Esophagus squamous epithelium (tissue), 5 donors: Measurements from ENCODE around the gene CGB3. TPM values are rescaled to one million over a fixed set of nuclear protein-coding genes. Genes with fewer than 3 reads are reported as not detected.
A peak's percentile ranks its signal among the peaks of the same experiment; 100 is the strongest.
"Not testable (repeated sequence)": the region's sequence is repeated elsewhere in the genome, so short reads cannot be mapped to it uniquely, and the experiment has no call there.

Experiments
- DNase-seq: peaks from one replicate; lab custom pipeline; 2025; lab: John Stamatoyannopoulos, UW
- H3K27ac ChIP-seq, 4 donors: fragments of 200-600 bp; sonication (generic); one replicate each; pipeline ENCODE4 v1.5.1; 2016 to 2019; ENCODE audit warnings: mild to moderate bottlenecking in 1 of 4
- H3K27me3 ChIP-seq, 4 donors: fragments of 200-600 bp; sonication (generic); 1 replicate in 3 of 4; 2 replicates in 1 of 4; pipeline versions ENCODE4 v1.5.1 to v1.6.0; 2017 to 2021; ENCODE audit warnings: antibody characterized with exemption in 1 of 4
- H3K36me3 ChIP-seq, 3 donors: fragments of 200-600 bp; sonication (generic); one replicate each; pipeline ENCODE4 v1.5.1; 2016 to 2019
- H3K4me1 ChIP-seq, 3 donors: fragments of 200-600 bp; sonication (generic); one replicate each; pipeline ENCODE4 v1.5.1; 2017 to 2019
- H3K4me3 ChIP-seq, 4 donors: fragments of 200-600 bp; sonication (generic); 1 replicate in 3 of 4; 2 replicates in 1 of 4; pipeline ENCODE4 v1.5.1; 2016 to 2019; ENCODE audit warnings: mild to moderate bottlenecking in 2 of 4, moderate library complexity in 1 of 4
- H3K9me3 ChIP-seq, 3 donors: fragments of 200-600 bp; sonication (generic); one replicate each; pipeline ENCODE4 v1.5.1; 2016 to 2019
- POLR2A ChIP-seq, 4 donors: fragments of 450-650 bp; IDR thresholded peaks; one replicate each; pipeline ENCODE4 v1.6.1; 2017; ENCODE audit warnings: antibody characterized with exemption in 4 of 4, mild to moderate bottlenecking in 4 of 4, moderate library complexity in 3 of 4
- WGBS, 2 donors: methylation state at CpG; one replicate each; pipeline ENCODE4 v1.1.5; 2018; 5-methylcytosine and 5-hydroxymethylcytosine counted together
- intact Hi-C: fragments of 100-400 bp; cut with DNase I; formaldehyde crosslinking; loops from one replicate; pipeline ENCODE4 v1.15.0; 2022
- total RNA-seq, 4 donors: library from RNA; depleted of rRNA; stranded (reverse); fragments of >200 nt; gene quantifications; one replicate each; pipeline ENCODE4 v1.1.0, GENCODE V29; 2016
- TF ChIP-seq, protein P1 (sequence below), 6 experiments: fragments of 450-650 bp in 4 of 6; fragments of 200-600 bp in 2 of 6; sonication (generic) in 2 of 6; IDR thresholded peaks; one replicate each; pipeline ENCODE4 v1.5.1; 2016 to 2019; ENCODE audit warnings: antibody characterized with exemption in 6 of 6, mild to moderate bottlenecking in 4 of 6, moderate library complexity in 4 of 6
- donor health status: DM: yes; HTN: yes; CAD: no.

The CGB3 gene
- total RNA-seq, result not detected

DNA sequence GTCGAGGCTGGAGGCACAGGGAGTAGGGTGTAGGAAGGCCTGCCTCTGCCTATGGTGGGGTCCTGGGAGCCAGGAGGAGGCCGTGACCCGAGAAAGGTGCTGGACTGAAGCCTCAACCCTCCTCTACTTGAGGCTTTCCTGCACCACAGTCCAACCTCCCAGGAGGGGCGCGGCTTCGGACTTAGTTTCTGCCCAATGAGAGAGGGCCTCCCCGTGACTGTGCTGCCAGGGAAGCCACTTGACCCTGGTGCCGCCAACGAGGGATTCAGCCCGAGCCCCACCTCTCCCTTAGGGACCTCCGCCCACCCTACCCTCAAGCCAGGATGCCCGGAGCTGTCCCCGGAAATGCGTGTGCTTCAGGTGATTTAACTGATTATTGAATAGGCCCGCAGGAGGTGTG is at the start of gene CGB3:
CGB3 (minus strand) TSS at position 101 of the 400 bp plus-strand sequence. CDS start 362 bp downstream, outside the sequence.
- intact Hi-C loops, H3K27ac ChIP-seq: not testable (repeated sequence)
- WGBS, 2 donors, result no CpG with 5 or more reads among the region's 15 CpGs

DNA sequence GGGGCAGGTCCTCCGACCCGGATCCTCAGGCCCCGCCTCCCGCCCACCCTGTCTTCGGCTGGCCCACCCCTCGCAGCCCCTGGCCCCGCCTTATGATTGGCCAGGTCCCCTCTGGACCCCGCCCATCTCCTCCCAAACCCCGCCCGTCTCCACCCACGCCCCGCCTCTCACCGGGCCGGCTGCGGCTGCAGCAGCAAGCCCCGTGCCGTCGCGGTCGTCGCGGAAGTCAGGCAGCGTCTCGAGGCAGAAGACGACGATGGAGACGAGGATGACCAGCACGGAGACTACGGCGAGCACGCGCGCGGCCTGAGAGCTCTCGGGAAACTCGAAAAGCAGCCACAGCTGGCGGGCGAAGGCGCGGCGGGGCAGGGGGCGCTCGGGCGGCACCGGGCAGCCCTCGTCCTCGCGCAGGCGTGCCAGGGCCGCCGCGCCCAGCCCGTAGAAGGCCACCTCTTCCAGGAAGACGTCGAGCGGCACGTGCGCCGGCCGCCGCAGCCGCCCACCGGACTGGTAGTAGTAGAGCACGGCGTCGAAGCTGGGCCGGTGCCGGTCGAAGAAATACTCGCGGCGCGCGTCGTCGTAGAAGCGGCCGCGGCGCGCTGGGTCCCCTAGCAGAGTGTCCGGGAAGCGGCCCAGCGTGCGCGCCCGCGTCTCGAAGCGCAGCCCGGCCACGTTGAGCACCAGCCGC is 47.9 kb upstream of the CGB3 start:
- H3K27ac ChIP-seq, result no peak overlapping the region
- intact Hi-C loops, result no loop called here
- 0 to 25% methylated on average over 2 to 40 of the region's 93 CpGs for WGBS, 2 donors
- no peak for DNase-seq
- peak overlapping the region in 2 of 4 donors; percentile 28 to 38 for H3K4me3 ChIP-seq
- H3K36me3 ChIP-seq, result no peaks in the 10 kb centered on the region
- H3K27me3 ChIP-seq, result peaks cover 5 to 76% (median 20%) of the 10 kb centered on the region in 4 donors
- peaks cover 0 to 23% (median 3%) of the 10 kb centered on the region in 3 donors for H3K4me1 ChIP-seq
- no peak for TF ChIP-seq POLR2A (IDR thresholded peaks at IDR 0.05)
- TF ChIP-seq, protein P1, sequence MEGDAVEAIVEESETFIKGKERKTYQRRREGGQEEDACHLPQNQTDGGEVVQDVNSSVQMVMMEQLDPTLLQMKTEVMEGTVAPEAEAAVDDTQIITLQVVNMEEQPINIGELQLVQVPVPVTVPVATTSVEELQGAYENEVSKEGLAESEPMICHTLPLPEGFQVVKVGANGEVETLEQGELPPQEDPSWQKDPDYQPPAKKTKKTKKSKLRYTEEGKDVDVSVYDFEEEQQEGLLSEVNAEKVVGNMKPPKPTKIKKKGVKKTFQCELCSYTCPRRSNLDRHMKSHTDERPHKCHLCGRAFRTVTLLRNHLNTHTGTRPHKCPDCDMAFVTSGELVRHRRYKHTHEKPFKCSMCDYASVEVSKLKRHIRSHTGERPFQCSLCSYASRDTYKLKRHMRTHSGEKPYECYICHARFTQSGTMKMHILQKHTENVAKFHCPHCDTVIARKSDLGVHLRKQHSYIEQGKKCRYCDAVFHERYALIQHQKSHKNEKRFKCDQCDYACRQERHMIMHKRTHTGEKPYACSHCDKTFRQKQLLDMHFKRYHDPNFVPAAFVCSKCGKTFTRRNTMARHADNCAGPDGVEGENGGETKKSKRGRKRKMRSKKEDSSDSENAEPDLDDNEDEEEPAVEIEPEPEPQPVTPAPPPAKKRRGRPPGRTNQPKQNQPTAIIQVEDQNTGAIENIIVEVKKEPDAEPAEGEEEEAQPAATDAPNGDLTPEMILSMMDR (IDR thresholded peaks at IDR 0.05), result no peak
- no peaks in the 10 kb centered on the region for H3K9me3 ChIP-seq

More for the DNA sequence above, at the start of gene CGB3:
- not testable (repeated sequence) for H3K36me3 ChIP-seq, DNase-seq, H3K9me3 ChIP-seq, H3K4me3 ChIP-seq
- Histone ChIP-seq H3K4me1 (peaks cover 0 to 13% (median 4%) of the 10 kb centered on the region in 3 donors), H3K27me3 (peaks cover 0 to 20% (median 0%) of the 10 kb centered on the region in 4 donors)

DNA sequence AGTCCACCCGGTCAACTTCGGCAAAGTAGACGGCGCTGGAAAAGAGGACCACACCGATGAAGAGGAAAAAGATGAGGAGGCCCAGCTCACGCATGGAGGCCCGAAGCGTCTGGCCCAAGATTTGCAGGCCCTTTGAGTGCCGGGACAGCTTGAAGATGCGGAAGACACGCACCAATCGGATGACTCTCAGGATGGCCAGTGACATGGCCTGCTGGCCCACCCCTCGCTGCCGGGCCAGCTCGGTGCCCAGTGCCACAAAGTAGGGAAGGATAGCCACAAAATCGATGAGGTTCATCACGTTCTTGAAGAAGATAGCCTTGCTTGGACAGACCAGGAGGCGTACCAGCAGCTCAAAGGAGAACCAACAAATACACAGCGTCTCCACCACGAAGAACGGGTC is 46.3 kb upstream of the CGB3 start:
- H3K36me3 ChIP-seq, result no peaks in the 10 kb centered on the region
- no peak overlapping the region for H3K27ac ChIP-seq
- peaks cover 5 to 92% (median 21%) of the 10 kb centered on the region in 4 donors for H3K27me3 ChIP-seq
- no peak overlapping the region for H3K4me3 ChIP-seq
- no peak for TF ChIP-seq POLR2A (IDR thresholded peaks at IDR 0.05)
- TF ChIP-seq, protein P1 (IDR thresholded peaks at IDR 0.05), result no peak
- WGBS, 2 donors, result 90 to 92% methylated on average over 12 to 16 of the region's 21 CpGs
- H3K4me1 ChIP-seq, result peaks cover under 1 to 25% (median 3%) of the 10 kb centered on the region in 3 donors
- no peaks in the 10 kb centered on the region for H3K9me3 ChIP-seq
- intact Hi-C loops, result no loop called here
- DNase-seq, result no peak

DNA sequence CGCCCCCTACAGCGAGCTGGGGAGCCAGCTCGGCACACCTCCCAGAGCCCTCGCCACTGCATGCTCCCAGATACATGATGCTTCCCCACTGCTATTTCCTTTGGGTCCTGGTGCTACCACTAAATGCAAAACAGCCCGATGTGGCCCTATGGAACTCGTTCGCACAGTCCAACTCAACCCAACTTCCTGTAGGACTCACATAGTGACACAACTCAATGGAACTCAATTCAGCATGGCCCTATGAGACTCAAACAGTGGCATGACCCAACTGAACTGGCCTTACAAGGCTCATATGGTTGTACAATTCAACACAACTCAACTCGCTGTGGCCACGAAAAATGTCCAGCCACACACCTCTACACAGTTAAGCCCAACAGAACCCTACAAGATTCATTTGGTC is 44.9 kb upstream of the CGB3 start:
- H3K36me3 ChIP-seq, result no peaks in the 10 kb centered on the region
- H3K4me3 ChIP-seq, result no peak overlapping the region
- DNase-seq, result no peak
- no peaks in the 10 kb centered on the region for H3K9me3 ChIP-seq
- H3K27ac ChIP-seq, result no peak overlapping the region
- peaks cover 9 to 37% (median 10%) of the 10 kb centered on the region in 3 donors for H3K4me1 ChIP-seq
- intact Hi-C loops, result no loop called here
- peaks cover 5 to 100% (median 22%) of the 10 kb centered on the region in 4 donors for H3K27me3 ChIP-seq
- WGBS, 2 donors, result 84 to 91% methylated on average over 6 to 9 of the region's 9 CpGs
- TF ChIP-seq, protein P1 (IDR thresholded peaks at IDR 0.05), result no peak
- TF ChIP-seq POLR2A (IDR thresholded peaks at IDR 0.05), result no peak

DNA sequence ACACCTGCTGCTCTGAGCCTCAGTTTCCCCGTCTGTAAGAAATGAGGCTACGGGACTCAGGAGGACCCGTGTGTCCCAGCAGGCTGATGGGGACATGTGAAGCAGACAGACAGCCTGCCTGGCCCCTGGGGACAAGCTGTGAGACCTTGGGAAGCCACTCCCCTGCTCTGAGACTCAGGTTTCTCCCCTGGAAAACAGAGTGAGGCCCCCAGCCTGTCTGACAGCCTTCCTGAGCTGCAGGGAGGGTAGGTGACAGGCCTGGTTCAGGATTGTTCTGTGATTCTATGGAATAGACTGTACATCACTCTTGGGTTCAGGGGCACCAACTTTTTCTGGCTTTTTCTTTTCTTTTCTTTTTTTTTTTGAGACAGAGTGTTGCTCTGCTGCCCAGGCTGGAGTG is 43.4 kb upstream of the CGB3 start:
- Histone ChIP-seq H3K27ac (no peak overlapping the region), H3K4me1 (peaks cover 9 to 37% (median 10%) of the 10 kb centered on the region in 3 donors), H3K36me3 (no peaks in the 10 kb centered on the region), H3K9me3 (no peaks in the 10 kb centered on the region), H3K27me3 (peaks cover 0 to 100% (median 11%) of the 10 kb centered on the region in 4 donors), H3K4me3 (no peak overlapping the region)
- DNase-seq, result no peak
- TF ChIP-seq, protein P1 (IDR thresholded peaks at IDR 0.05), result no peak
- TF ChIP-seq POLR2A (IDR thresholded peaks at IDR 0.05), result no peak
- WGBS, 2 donors, result 46 to 62% methylated on average over 2 of the region's 3 CpGs
- intact Hi-C loops, result no loop called here
